Colonic mucosa (tissue), 4 donors: ENCODE results near the gene CLDND2. TPM values are rescaled to one million over a fixed set of nuclear protein-coding genes. Genes with fewer than 3 reads are reported as not detected.

Experiments
- DNase-seq: peaks from one replicate; pipeline ENCODE4 v3.0.0-alpha.2; 2020
- H3K27ac ChIP-seq: fragments of 200-600 bp; one replicate; pipeline ENCODE4 v1.8.0; 2021
- H3K27me3 ChIP-seq: fragments of 200-600 bp; one replicate; pipeline ENCODE4 v1.8.0; 2021
- H3K36me3 ChIP-seq: fragments of 200-600 bp; one replicate; pipeline ENCODE4 v1.8.0; 2021
- H3K4me1 ChIP-seq: fragments of 200-600 bp; one replicate; pipeline ENCODE4 v1.8.0; 2021; ENCODE audit warnings: mild to moderate bottlenecking
- H3K4me3 ChIP-seq: fragments of 200-600 bp; one replicate; pipeline ENCODE4 v1.8.0; 2021
- H3K9ac ChIP-seq, 2 donors: one replicate each; pipeline ENCODE4 v1.7.0; 2013; ENCODE audit warnings: control low read depth in 2 of 2, low read depth in 2 of 2, low read length in 2 of 2
- H3K9me3 ChIP-seq: fragments of 200-600 bp; one replicate; pipeline ENCODE4 v1.8.0; 2021
- intact Hi-C: fragments of 100-400 bp; cut with DNase I; formaldehyde crosslinking; loops from one replicate; pipeline ENCODE4 v1.14.1; 2022
- total RNA-seq, 2 donors: library from RNA; stranded (reverse); fragmentation: NEBNext Ultra II Directional in 1 of 2; extraction: Animal tissue kit (Norgen Biotek cat#: 25700) in 1 of 2; gene quantifications; one replicate each; pipeline ENCODE4 v1.2.1, GENCODE V29; 2021
- TF ChIP-seq, protein P1 (sequence below): fragments of 200-600 bp; IDR thresholded peaks from one replicate; pipeline ENCODE4 v1.8.0; 2022; ENCODE audit warnings: antibody characterized with exemption, mild to moderate bottlenecking
- donor health status: healthy.
- donor health status: DM: no; HTN: no; CAD: no.
- donor health status: DM: no; HTN: no; CAD: no.

The CLDND2 gene
- total RNA-seq, 2 donors from 2014 or later = 2.9 TPM; not detected in 1

GRCh38 chr19:51318687-51319648 lies 49.8 kb downstream of the CLDND2 start:
- no peaks in the 10 kb centered on the region for H3K9me3 ChIP-seq
- H3K36me3 ChIP-seq = no peaks in the 10 kb centered on the region
- no peak overlapping the region for H3K4me3 ChIP-seq
- intact Hi-C loops = no loop called here
- TF ChIP-seq, protein P1, sequence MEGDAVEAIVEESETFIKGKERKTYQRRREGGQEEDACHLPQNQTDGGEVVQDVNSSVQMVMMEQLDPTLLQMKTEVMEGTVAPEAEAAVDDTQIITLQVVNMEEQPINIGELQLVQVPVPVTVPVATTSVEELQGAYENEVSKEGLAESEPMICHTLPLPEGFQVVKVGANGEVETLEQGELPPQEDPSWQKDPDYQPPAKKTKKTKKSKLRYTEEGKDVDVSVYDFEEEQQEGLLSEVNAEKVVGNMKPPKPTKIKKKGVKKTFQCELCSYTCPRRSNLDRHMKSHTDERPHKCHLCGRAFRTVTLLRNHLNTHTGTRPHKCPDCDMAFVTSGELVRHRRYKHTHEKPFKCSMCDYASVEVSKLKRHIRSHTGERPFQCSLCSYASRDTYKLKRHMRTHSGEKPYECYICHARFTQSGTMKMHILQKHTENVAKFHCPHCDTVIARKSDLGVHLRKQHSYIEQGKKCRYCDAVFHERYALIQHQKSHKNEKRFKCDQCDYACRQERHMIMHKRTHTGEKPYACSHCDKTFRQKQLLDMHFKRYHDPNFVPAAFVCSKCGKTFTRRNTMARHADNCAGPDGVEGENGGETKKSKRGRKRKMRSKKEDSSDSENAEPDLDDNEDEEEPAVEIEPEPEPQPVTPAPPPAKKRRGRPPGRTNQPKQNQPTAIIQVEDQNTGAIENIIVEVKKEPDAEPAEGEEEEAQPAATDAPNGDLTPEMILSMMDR = no peak
- no peaks in the 10 kb centered on the region for H3K4me1 ChIP-seq
- DNase-seq = no peak
- no peak overlapping the region for H3K9ac ChIP-seq
- H3K27ac ChIP-seq = no peak overlapping the region
- no peaks in the 10 kb centered on the region for H3K27me3 ChIP-seq

DNA sequence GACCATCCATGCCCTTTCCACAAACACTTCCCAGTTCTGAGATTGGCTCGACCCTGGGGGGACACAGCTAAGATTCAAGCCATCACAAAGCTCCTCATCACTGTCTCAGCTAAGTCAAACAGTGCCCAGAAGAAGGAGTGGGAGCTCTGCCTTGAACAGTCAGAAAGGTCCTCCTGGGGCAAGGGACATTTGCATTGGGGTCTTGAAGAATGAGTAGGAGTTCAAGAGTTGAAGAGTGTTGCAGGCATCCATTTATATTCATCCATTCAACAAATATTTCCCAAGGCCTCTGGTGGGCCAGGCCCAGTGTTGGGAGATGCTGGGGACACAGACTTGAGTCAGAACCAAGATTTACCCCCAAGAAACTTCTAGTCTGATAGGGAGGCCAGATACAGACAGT lies 50.8 kb downstream of the CLDND2 start:
- H3K9me3 ChIP-seq = no peaks in the 10 kb centered on the region
- intact Hi-C loops = no loop called here
- no peaks in the 10 kb centered on the region for H3K27me3 ChIP-seq
- no peaks in the 10 kb centered on the region for H3K4me1 ChIP-seq
- DNase-seq = no peak
- no peak overlapping the region for H3K4me3 ChIP-seq
- no peaks in the 10 kb centered on the region for H3K36me3 ChIP-seq
- TF ChIP-seq, protein P1 = no peak
- no peak overlapping the region for H3K27ac ChIP-seq
- H3K9ac ChIP-seq = no peak overlapping the region

DNA sequence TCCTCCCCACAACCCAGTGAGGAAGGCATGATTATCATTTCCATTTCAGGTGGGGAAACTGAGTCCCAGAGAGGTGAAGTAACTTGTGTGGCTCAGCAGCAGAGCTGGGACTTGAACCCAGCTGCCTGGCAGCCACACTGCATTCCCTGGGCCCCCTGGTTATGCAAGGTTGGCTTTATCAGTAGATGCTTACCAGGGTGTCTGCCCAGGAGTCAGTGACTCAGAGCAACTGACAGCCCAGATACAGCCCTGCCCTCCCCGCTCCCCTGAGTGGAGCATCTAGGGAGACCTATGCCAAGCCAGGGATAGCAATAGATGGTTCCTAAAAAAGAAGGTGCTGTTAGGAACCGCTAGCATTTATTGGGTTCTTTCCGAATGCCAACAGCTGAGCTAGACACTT lies 51.4 kb downstream of the CLDND2 start:
- Histone ChIP-seq H3K36me3 (no peaks in the 10 kb centered on the region), H3K27ac (no peak overlapping the region), H3K27me3 (no peaks in the 10 kb centered on the region), H3K9me3 (no peaks in the 10 kb centered on the region), H3K9ac (no peak overlapping the region), H3K4me1 (no peaks in the 10 kb centered on the region), H3K4me3 (no peak overlapping the region)
- intact Hi-C loops = no loop called here
- no peak for DNase-seq
- TF ChIP-seq, protein P1 = no peak

Other genes with a start within 250 kb of the CLDND2 start
- gene SIGLEC9, start 244.1 kb downstream of the CLDND2 start, total RNA-seq = 1 to 10 TPM in 1 of 2 donors, under 1 TPM in 1; 0.86 to 1.7 TPM
- 1 to 10 TPM in 1 of 2 donors, under 1 TPM in 1; 0.35 to 1.0 TPM for gene SIGLEC7, start 226.7 kb downstream of the CLDND2 start, total RNA-seq
- 1 to 10 TPM; 2.0 to 3.5 TPM for gene CD33, start 143.9 kb downstream of the CLDND2 start, total RNA-seq
- gene SIGLECL1, start 117.9 kb downstream of the CLDND2 start, total RNA-seq = not detected
- under 1 TPM; 0.12 to 0.16 TPM for gene IGLON5, start 57.4 kb downstream of the CLDND2 start, total RNA-seq
- 1 to 10 TPM; 1.1 to 2.1 TPM for gene VSIG10L, start 26.9 kb downstream of the CLDND2 start, total RNA-seq
- gene ETFB, start 2.6 kb downstream of the CLDND2 start, total RNA-seq = 100 to 1,000 TPM; 141 to 217 TPM
- gene NKG7, start 3.7 kb upstream of the CLDND2 start, total RNA-seq = 1 to 10 TPM; 2.3 to 2.7 TPM
- gene LIM2, start 19.0 kb upstream of the CLDND2 start, total RNA-seq = not detected
- under 1 TPM in 1 of 2 donors, not detected in 1; 0.22 TPM for gene C19orf84, start 21.6 kb upstream of the CLDND2 start, total RNA-seq
- gene SIGLEC10, start 48.6 kb upstream of the CLDND2 start, total RNA-seq = 1 to 10 TPM; 1.4 to 2.7 TPM
- under 1 TPM; 0.32 to 0.94 TPM for gene SIGLEC8, start 89.5 kb upstream of the CLDND2 start, total RNA-seq
- gene CEACAM18, start 109.5 kb upstream of the CLDND2 start, total RNA-seq = not detected
- gene SIGLEC12, start 132.8 kb upstream of the CLDND2 start, total RNA-seq = under 1 TPM; 0.15 to 0.35 TPM
- 1 to 10 TPM in 1 of 2 donors, under 1 TPM in 1; 0.98 to 1.9 TPM for gene SIGLEC6, start 162.7 kb upstream of the CLDND2 start, total RNA-seq
- 1 to 10 TPM; 5.7 to 8.1 TPM for gene ZNF175, start 202.3 kb upstream of the CLDND2 start, total RNA-seq